OCI-LY7 (cell line): ENCODE data around the gene OR8D4. TPM values are rescaled to one million over a fixed set of nuclear protein-coding genes. Genes with fewer than 3 reads are reported as not detected.

Experiments
- BruUV-seq: library from RNA; stranded (reverse); fragments of 400-500 nt; replicated peaks from 2 replicates; lab custom pipeline; 2021; lab: Mats Ljungman, UMichigan
- CTCF ChIA-PET: fragments of 300-600 bp; sonication (Branson Sonifier 250); formaldehyde crosslinking; loops from one replicate; lab custom pipeline; 2022; ENCODE audit warnings: antibody characterized with exemption; ENCODE audit not compliant: unreplicated experiment; lab: Charles Lee
- POLR2A ChIA-PET: fragments of 300-600 bp; sonication (Branson Sonifier 250); formaldehyde crosslinking; loops from one replicate; lab custom pipeline; 2022; ENCODE audit warnings: antibody characterized with exemption; lab: Charles Lee
- DNase-seq: peaks from one replicate; pipeline ENCODE4 v3.0.0-alpha.2; 2015; ENCODE audit warnings: low spot score
- H2AFZ ChIP-seq: fragments of 200-600 bp; sonication (generic), shearing (Covaris generic); 2 replicates; pipeline ENCODE4 v1.6.1; 2014; ENCODE audit warnings: mild to moderate bottlenecking, antibody characterized with exemption, low read length, moderate library complexity
- H3K27ac ChIP-seq: fragments of 200-600 bp; sonication (generic); 2 replicates; pipeline ENCODE4 v1.5.1; 2014; ENCODE audit warnings: mixed run types, low read depth, mild to moderate bottlenecking, moderate library complexity, low read length, inconsistent platforms; ENCODE audit not compliant: poor library complexity, severe bottlenecking
- H3K36me3 ChIP-seq: fragments of 200-600 bp; sonication (generic); 2 replicates; pipeline ENCODE4 v1.6.1; 2014; ENCODE audit warnings: mild to moderate bottlenecking, antibody characterized with exemption, low read length, moderate library complexity, mixed read lengths; ENCODE audit not compliant: insufficient read depth
- H3K4me1 ChIP-seq: fragments of 200-600 bp; sonication (generic); 2 replicates; pipeline ENCODE4 v1.5.1; 2014; ENCODE audit warnings: mild to moderate bottlenecking, low read length; ENCODE audit not compliant: insufficient read depth, poor library complexity, severe bottlenecking
- H3K4me2 ChIP-seq: fragments of 200-600 bp; sonication (generic); 2 replicates; pipeline ENCODE4 v1.6.1; 2014; ENCODE audit warnings: mild to moderate bottlenecking, low read length
- H3K4me3 ChIP-seq: fragments of 200-600 bp; sonication (generic); 2 replicates; pipeline ENCODE4 v1.5.1; 2014; ENCODE audit warnings: mild to moderate bottlenecking, low read depth, low read length; ENCODE audit not compliant: poor library complexity, severe bottlenecking
- H3K79me2 ChIP-seq: fragments of 200-600 bp; sonication (generic); 2 replicates; pipeline ENCODE4 v1.6.1; 2016; ENCODE audit warnings: low read depth, mild to moderate bottlenecking, low read length, moderate library complexity, mixed read lengths; ENCODE audit not compliant: insufficient read depth
- H3K9me2 ChIP-seq: fragments of 200-600 bp; sonication (generic); 2 replicates; pipeline ENCODE4 v1.6.1; 2016; ENCODE audit warnings: mild to moderate bottlenecking, low read length, mixed read lengths; ENCODE audit not compliant: insufficient read depth
- H3K9me3 ChIP-seq: fragments of 200-600 bp; sonication (generic); 2 replicates; pipeline ENCODE4 v1.6.1; 2014; ENCODE audit warnings: mild to moderate bottlenecking, mixed run types, low read length, mixed read lengths
- H4K20me1 ChIP-seq: fragments of 200-600 bp; sonication (generic); 2 replicates; pipeline ENCODE4 v1.6.1; 2014; ENCODE audit warnings: mild to moderate bottlenecking, antibody characterized with exemption, low read length, moderate library complexity, mixed read lengths; ENCODE audit not compliant: insufficient read depth
- CTCF ChIP-seq: fragments of 200-600 bp; sonication (generic); conservative IDR thresholded peaks from 2 replicates; pipeline ENCODE4 v1.5.1; 2014; ENCODE audit warnings: mild to moderate bottlenecking, antibody characterized with exemption, low read length, moderate library complexity, mixed read lengths
- EZH2phosphoT487 ChIP-seq: fragments of 200-600 bp; sonication (generic); IDR thresholded peaks from 2 replicates; pipeline ENCODE4 v1.6.1; 2018; ENCODE audit warnings: low read depth, borderline replicate concordance, mild to moderate bottlenecking, mixed run types, antibody characterized with exemption, low read length, moderate library complexity, mixed read lengths
- intact Hi-C: fragments of 100-400 bp; cut with micrococcal nuclease; formaldehyde crosslinking; loops from one replicate; pipeline ENCODE4 v1.10.0; 2022; ENCODE audit not compliant: unreplicated experiment
- total RNA-seq, 2 experiments: library from RNA; depleted of rRNA in 1 of 2; stranded (reverse); fragments of >200 nt in 1 of 2; shearing (Covaris generic) in 1 of 2; gene quantifications; 2 replicates each; pipeline ENCODE4 v1.2.3, GENCODE V29; 2014 to 2022

Gene OR8D4
- total RNA-seq, 2 experiments from 2014 or later = not detected

GRCh38 chr11:123939317-123939716, 37.4 kb downstream of the OR8D4 start, which contains the start of gene OR4D5:
Gene OR4D5 (plus strand): TSS chr11:123939617. CDS start chr11:123939617, 0 bp downstream.
- H4K20me1 ChIP-seq = no peaks in the 10 kb centered on the region
- H3K9me2 ChIP-seq = no peaks in the 10 kb centered on the region
- no peaks in the 10 kb centered on the region for H3K9me3 ChIP-seq
- no peak for DNase-seq
- no peak for TF ChIP-seq CTCF
- TF ChIP-seq EZH2phosphoT487 = no peak
- no peak within 1 kb of the TSS for H2AFZ ChIP-seq
- POLR2A ChIA-PET = no interaction called here
- H3K79me2 ChIP-seq = no peaks in the 10 kb centered on the region
- no TSS peak for BruUV-seq
- H3K4me2 ChIP-seq = no peak within 1 kb of the TSS
- no peaks in the 10 kb centered on the region for H3K4me1 ChIP-seq
- no peak within 1 kb of the TSS for H3K27ac ChIP-seq
- no peaks in the 10 kb centered on the region for H3K36me3 ChIP-seq
- intact Hi-C loops = no loop called here
- CTCF ChIA-PET = no interaction called here
- no peak within 1 kb of the TSS for H3K4me3 ChIP-seq

GRCh38 chr11:123942413-123942812, 40.4 kb downstream of the OR8D4 start:
- CTCF ChIA-PET = no interaction called here
- DNase-seq = no peak
- Histone ChIP-seq H3K4me3 (no peak overlapping the region), H3K4me2 (no peak overlapping the region), H3K9me3 (no peaks in the 10 kb centered on the region), H3K27ac (no peak overlapping the region), H3K36me3 (no peaks in the 10 kb centered on the region), H3K79me2 (no peaks in the 10 kb centered on the region), H3K4me1 (no peaks in the 10 kb centered on the region), H2AFZ (no peak overlapping the region), H4K20me1 (no peaks in the 10 kb centered on the region), H3K9me2 (no peaks in the 10 kb centered on the region)
- POLR2A ChIA-PET = interaction anchor here (1.3 kb wide), 1 partner anchor 8 kb away, joined by 3 read pairs; no protein-coding TSS in a partner anchor
- intact Hi-C loops = no loop called here
- BruUV-seq = no TSS peak
- TF ChIP-seq CTCF = no peak
- no peak for TF ChIP-seq EZH2phosphoT487

- Histone ChIP-seq H3K4me2 (no peak within 1 kb of the TSS), H2AFZ (no peak within 1 kb of the TSS), H4K20me1 (no peaks in the 10 kb centered on the region), H3K36me3 (no peaks in the 10 kb centered on the region), H3K4me3 (no peak within 1 kb of the TSS), H3K9me3 (no peaks in the 10 kb centered on the region), H3K27ac (no peak within 1 kb of the TSS), H3K9me2 (no peaks in the 10 kb centered on the region), H3K79me2 (no peaks in the 10 kb centered on the region), H3K4me1 (no peaks in the 10 kb centered on the region)
- ChIA-PET CTCF (no interaction called here), POLR2A (no interaction called here)
- intact Hi-C loops = no loop called here
- BruUV-seq = no TSS peak
- TF ChIP-seq EZH2phosphoT487 (no peak), CTCF (no peak)
- no peak for DNase-seq
Observed at GRCh38 chr11:123943738-123944137, 41.8 kb downstream of the OR8D4 start, which contains the start of gene OR6T1. Gene OR6T1 (minus strand): TSS chr11:123943838. CDS start chr11:123943838, 0 bp downstream.
